Mesendoderm (in vitro differentiated cells): ENCODE results near the gene PTPN18.

Experiments
- DNase-seq: peaks from one replicate; pipeline ENCODE4 v3.0.0; 2013
- H2AK5ac ChIP-seq: 2 replicates; pipeline ENCODE4 v1.6.1; 2013; ENCODE audit warnings: low read length, inconsistent platforms
- H2BK120ac ChIP-seq: 2 replicates; pipeline ENCODE4 v1.6.1; 2013; ENCODE audit warnings: low read depth, mild to moderate bottlenecking, low read length, moderate library complexity, mixed read lengths
- H2BK15ac ChIP-seq: replicated peaks from 2 replicates; pipeline ENCODE4 v1.6.1; 2013; ENCODE audit warnings: low read depth, mild to moderate bottlenecking, moderate library complexity
- H2BK5ac ChIP-seq: 2 replicates; pipeline ENCODE4 v1.6.1; 2013; ENCODE audit warnings: low read length, inconsistent platforms
- H3K18ac ChIP-seq: 2 replicates; pipeline ENCODE4 v1.6.1; 2013; ENCODE audit warnings: mild to moderate bottlenecking, low read length, mixed read lengths
- H3K23ac ChIP-seq: one replicate; pipeline ENCODE4 v1.6.1; 2013; ENCODE audit warnings: low read length
- H3K27ac ChIP-seq: 2 replicates; pipeline ENCODE4 v1.5.1; 2013; ENCODE audit warnings: low read depth, mild to moderate bottlenecking, inconsistent platforms, low read length, moderate library complexity
- H3K27me3 ChIP-seq: 2 replicates; pipeline ENCODE4 v1.6.1; 2013; ENCODE audit warnings: low read length, control low read depth, mild to moderate bottlenecking, inconsistent platforms; ENCODE audit not compliant: insufficient read depth, poor library complexity
- H3K36me3 ChIP-seq: 2 replicates; pipeline ENCODE4 v1.6.1; 2013; ENCODE audit warnings: low read length, inconsistent platforms; ENCODE audit not compliant: control insufficient read depth, insufficient read depth
- H3K4ac ChIP-seq: one replicate; pipeline ENCODE4 v1.6.1; 2013; ENCODE audit warnings: low read depth, mild to moderate bottlenecking, low read length, moderate library complexity
- H3K4me1 ChIP-seq: 2 replicates; pipeline ENCODE4 v1.6.1; 2013; ENCODE audit warnings: low read depth, low read length, inconsistent platforms; ENCODE audit not compliant: control insufficient read depth
- H3K4me2 ChIP-seq: 2 replicates; pipeline ENCODE4 v1.6.1; 2013; ENCODE audit warnings: low read length
- H3K4me3 ChIP-seq: 2 replicates; pipeline ENCODE4 v1.5.1; 2013; ENCODE audit warnings: mild to moderate bottlenecking, low read length
- H3K56ac ChIP-seq: one replicate; pipeline ENCODE4 v1.6.1; 2013; ENCODE audit warnings: low read length
- H3K79me1 ChIP-seq: 2 replicates; pipeline ENCODE4 v1.6.1; 2013; ENCODE audit warnings: low read length, inconsistent platforms
- H3K79me2 ChIP-seq: 2 replicates; pipeline ENCODE4 v1.6.1; 2013; ENCODE audit warnings: mild to moderate bottlenecking, low read length; ENCODE audit not compliant: control insufficient read depth, insufficient read depth
- H3K9ac ChIP-seq: 2 replicates; pipeline ENCODE4 v1.6.1; 2013; ENCODE audit warnings: low read length, inconsistent platforms
- H4K5ac ChIP-seq: one replicate; pipeline ENCODE4 v1.6.1; 2013; ENCODE audit warnings: low read length
- H4K8ac ChIP-seq: one replicate; pipeline ENCODE4 v1.6.1; 2013; ENCODE audit warnings: low read depth, mild to moderate bottlenecking, control low read depth, low read length, moderate library complexity
- WGBS: extraction: QIAGEN DNeasy Blood & Tissue Kit; methylation state at CpG from one replicate; pipeline ENCODE4 v1.1.7; 2013; ENCODE audit warnings: low lambda C conversion rate, missing lambda C conversion rate; ENCODE audit not compliant: insufficient coverage; ENCODE audit errors: extremely low coverage; 5-methylcytosine and 5-hydroxymethylcytosine counted together

The PTPN18 gene

DNA sequence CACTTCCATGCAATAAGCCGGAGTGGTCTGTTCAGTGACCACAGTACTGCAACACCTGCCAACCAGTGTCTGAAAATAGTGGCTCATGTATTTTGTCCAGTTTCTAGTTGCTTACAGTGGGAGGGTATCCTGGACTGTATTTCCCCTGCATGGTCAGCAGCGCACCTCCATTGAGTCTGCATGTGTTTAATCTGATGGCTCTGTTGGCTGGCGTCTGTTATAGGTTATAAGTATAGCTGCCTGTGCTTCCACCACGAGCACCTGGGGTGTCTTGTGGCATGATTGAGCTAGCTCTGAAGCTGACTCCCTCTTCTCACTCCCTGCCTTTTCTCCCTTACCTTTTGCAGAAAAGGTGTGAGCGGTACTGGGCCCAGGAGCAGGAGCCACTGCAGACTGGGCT lies 12.9 kb downstream of the PTPN18 start:
- no peak overlapping the region for H3K27ac ChIP-seq
- H3K36me3 ChIP-seq, result no peaks in the 10 kb centered on the region
- H3K18ac ChIP-seq, result no peak overlapping the region
- H3K79me2 ChIP-seq, result no peaks in the 10 kb centered on the region
- peaks cover 3% of the 10 kb centered on the region for H3K79me1 ChIP-seq
- no peak overlapping the region for H2BK120ac ChIP-seq
- no peak overlapping the region for H2BK15ac ChIP-seq
- H2BK5ac ChIP-seq, result no peak overlapping the region
- no peak overlapping the region for H3K4me3 ChIP-seq
- H3K23ac ChIP-seq, result no peak overlapping the region
- H3K4me1 ChIP-seq, result peaks cover 6% of the 10 kb centered on the region
- no CpG with 5 or more reads among the region's 5 CpGs for WGBS
- H3K56ac ChIP-seq, result no peak overlapping the region
- H2AK5ac ChIP-seq, result no peak overlapping the region
- no peak overlapping the region for H4K8ac ChIP-seq
- no peak overlapping the region for H3K4ac ChIP-seq
- H4K5ac ChIP-seq, result no peak overlapping the region
- H3K9ac ChIP-seq, result no peak overlapping the region
- DNase-seq, result no peak
- H3K27me3 ChIP-seq, result no peaks in the 10 kb centered on the region
- H3K4me2 ChIP-seq, result no peak overlapping the region

GRCh38 chr2:130369311-130369964 lies 13.6 kb downstream of the PTPN18 start:
- Histone ChIP-seq H3K23ac (no peak overlapping the region), H4K5ac (no peak overlapping the region), H3K18ac (no peak overlapping the region), H3K36me3 (no peaks in the 10 kb centered on the region), H2AK5ac (no peak overlapping the region), H3K27me3 (no peaks in the 10 kb centered on the region), H3K4me3 (no peak overlapping the region), H3K56ac (no peak overlapping the region), H4K8ac (no peak overlapping the region), H3K4me1 (peaks cover 6% of the 10 kb centered on the region), H2BK5ac (no peak overlapping the region), H3K27ac (no peak overlapping the region), H2BK120ac (no peak overlapping the region), H2BK15ac (no peak overlapping the region), H3K9ac (no peak overlapping the region), H3K4ac (no peak overlapping the region), H3K79me2 (no peaks in the 10 kb centered on the region), H3K4me2 (no peak overlapping the region), H3K79me1 (peaks cover 3% of the 10 kb centered on the region)
- DNase-seq, result no peak

- no peaks in the 10 kb centered on the region for H3K79me2 ChIP-seq
- no peak overlapping the region for H3K56ac ChIP-seq
- H3K4me1 ChIP-seq, result peaks cover 6% of the 10 kb centered on the region
- no peak overlapping the region for H3K4me2 ChIP-seq
- no peak for DNase-seq
- H3K4ac ChIP-seq, result no peak overlapping the region
- H3K9ac ChIP-seq, result no peak overlapping the region
- no peak overlapping the region for H2BK120ac ChIP-seq
- H3K79me1 ChIP-seq, result peaks cover 3% of the 10 kb centered on the region
- no peak overlapping the region for H2AK5ac ChIP-seq
- no peak overlapping the region for H3K4me3 ChIP-seq
- H4K5ac ChIP-seq, result no peak overlapping the region
- H3K36me3 ChIP-seq, result no peaks in the 10 kb centered on the region
- no peak overlapping the region for H3K27ac ChIP-seq
- H3K27me3 ChIP-seq, result no peaks in the 10 kb centered on the region
- no peak overlapping the region for H3K23ac ChIP-seq
- H2BK15ac ChIP-seq, result no peak overlapping the region
- WGBS, result no CpG with 5 or more reads among the region's 5 CpGs
- no peak overlapping the region for H2BK5ac ChIP-seq
- no peak overlapping the region for H4K8ac ChIP-seq
- H3K18ac ChIP-seq, result no peak overlapping the region
These were observed 14.1 kb downstream of the PTPN18 start for GRCh38 chr2:130369965-130370341.

GRCh38 chr2:130370490-130370889 lies 14.6 kb downstream of the PTPN18 start:
- H3K4me1 ChIP-seq, result peaks cover 6% of the 10 kb centered on the region
- H3K23ac ChIP-seq, result no peak overlapping the region
- no peak overlapping the region for H2AK5ac ChIP-seq
- H3K4ac ChIP-seq, result no peak overlapping the region
- no peak overlapping the region for H2BK15ac ChIP-seq
- DNase-seq, result no peak
- no peak overlapping the region for H3K27ac ChIP-seq
- H3K79me1 ChIP-seq, result peaks cover 3% of the 10 kb centered on the region
- no peaks in the 10 kb centered on the region for H3K79me2 ChIP-seq
- H2BK5ac ChIP-seq, result no peak overlapping the region
- H2BK120ac ChIP-seq, result no peak overlapping the region
- H3K56ac ChIP-seq, result peak overlapping the region; percentile 25
- no CpG with 5 or more reads among the region's 9 CpGs for WGBS
- no peak overlapping the region for H4K8ac ChIP-seq
- no peak overlapping the region for H4K5ac ChIP-seq
- no peak overlapping the region for H3K4me2 ChIP-seq
- no peaks in the 10 kb centered on the region for H3K36me3 ChIP-seq
- H3K4me3 ChIP-seq, result no peak overlapping the region
- H3K27me3 ChIP-seq, result no peaks in the 10 kb centered on the region
- H3K18ac ChIP-seq, result no peak overlapping the region
- no peak overlapping the region for H3K9ac ChIP-seq

- Histone ChIP-seq H2BK5ac (no peak overlapping the region), H3K27ac (no peak overlapping the region), H4K5ac (no peak overlapping the region), H3K9ac (peak overlapping the region; percentile 88), H2BK120ac (no peak overlapping the region), H3K18ac (peak overlapping the region; percentile 19), H3K56ac (peak overlapping the region; percentile 97), H3K36me3 (no peaks in the 10 kb centered on the region), H3K4me1 (peaks cover 6% of the 10 kb centered on the region), H2AK5ac (no peak overlapping the region), H3K79me1 (peaks cover 3% of the 10 kb centered on the region), H2BK15ac (no peak overlapping the region), H3K4me2 (peak overlapping the region; percentile 91), H3K23ac (no peak overlapping the region), H3K79me2 (no peaks in the 10 kb centered on the region), H3K27me3 (no peaks in the 10 kb centered on the region), H4K8ac (no peak overlapping the region), H3K4me3 (peak overlapping the region; percentile 78), H3K4ac (no peak overlapping the region)
- no CpG with 5 or more reads among the region's 18 CpGs for WGBS
- DNase-seq, result no peak
These were observed 15.8 kb downstream of the PTPN18 start for GRCh38 chr2:130371723-130372054.
